H1 (cell line): Measurements from ENCODE around the gene C3orf20. TPM values are rescaled to one million over a fixed set of nuclear protein-coding genes. Genes with fewer than 3 reads are reported as not detected.

Source experiments
- CBX5 ChIP-seq: fragments of 300-800, 300-1000 bp; sonication (generic); IDR thresholded peaks from 2 replicates; pipeline ENCODE4 v1.7.1; 2016; ENCODE audit warnings: antibody characterized with exemption, low read length, low read depth
- CTCF ChIP-seq, 3 experiments: IDR thresholded peaks; 1 replicate in 2 of 3; 2 replicates in 1 of 3; pipeline versions ENCODE4 v1.5.1 to v1.6.1; 2011; ENCODE audit warnings: low read length in 3 of 3, mild to moderate bottlenecking in 3 of 3, inconsistent platforms in 2 of 3, low read depth in 1 of 3, moderate library complexity in 1 of 3; ENCODE audit not compliant: insufficient read depth in 1 of 3; ENCODE audit errors: control extremely low read depth in 1 of 3
- GTF2F1 ChIP-seq: IDR thresholded peaks from 2 replicates; pipeline ENCODE4 v1.6.1; 2012; ENCODE audit warnings: low read depth, low read length, improper control_type of control experiment, borderline replicate concordance
- KDM5A ChIP-seq: fragments of 200-600 bp; IDR thresholded peaks from 2 replicates; pipeline ENCODE4 v1.7.1; 2012; ENCODE audit warnings: mild to moderate bottlenecking, low read length, inconsistent platforms, mixed read lengths
- MAFK ChIP-seq: IDR thresholded peaks from 2 replicates; pipeline ENCODE4 v1.6.1; 2012; ENCODE audit warnings: low read depth, mild to moderate bottlenecking, improper control_type of control experiment, low read length
- MAX ChIP-seq: IDR thresholded peaks from 2 replicates; pipeline ENCODE4 v1.6.1; 2012; ENCODE audit warnings: inconsistent platforms
- PHF8 ChIP-seq: fragments of 200-600 bp; sonication (generic); conservative IDR thresholded peaks from 2 replicates; pipeline ENCODE4 v1.7.1; 2012; ENCODE audit warnings: low read depth, mild to moderate bottlenecking, inconsistent platforms, low read length, moderate library complexity
- POU5F1 ChIP-seq: IDR thresholded peaks from 2 replicates; pipeline ENCODE4 v1.6.1; 2011; ENCODE audit warnings: low read depth, mild to moderate bottlenecking, low read length, moderate library complexity
- RXRA ChIP-seq: IDR thresholded peaks from 2 replicates; pipeline ENCODE4 v1.6.1; 2011; ENCODE audit warnings: low read depth, mild to moderate bottlenecking, low read length, moderate library complexity; ENCODE audit not compliant: insufficient read depth
- SIRT6 ChIP-seq: IDR thresholded peaks from one replicate; pipeline ENCODE4 v1.7.1; 2012; ENCODE audit warnings: low read length, inconsistent platforms
- polyA plus RNA-seq, 7 experiments: library from polyadenylated mRNA; depleted of rRNA in 3 of 7; stranded (reverse) in 5 of 7; unstranded in 2 of 7; fragments of >200 nt in 5 of 7; fragments of 200-250 nt in 2 of 7; gene quantifications; 1 replicate in 5 of 7; 2 replicates in 1 of 7; 4 replicates in 1 of 7; pipeline versions ENCODE4 v1.2.1 to v1.2.3, GENCODE V29; 2011 to 2013; ENCODE audit warnings: missing spikeins in 2 of 7, mixed read lengths in 2 of 7
- total RNA-seq: library from RNA; stranded (reverse); fragmentation: NEBNext Ultra II Directional; extraction: Animal tissue kit (Norgen Biotek cat#: 25700); gene quantifications from 2 replicates; pipeline ENCODE4 v1.2.1, GENCODE V29; 2021

The C3orf20 gene
- total and polyA plus RNA-seq, 2 of the 8 experiments (the other 6 are each of a cell fraction or from before 2014, with no cell fraction given): not detected

GRCh38 chr3:14768182-14768790 is 93.3 kb downstream of the C3orf20 start (continued):
- TF ChIP-seq CTCF (IDR thresholded peaks at IDR 0.05; ENCODE audit: control extremely low read depth in 1 of 3, insufficient read depth in 1 of 3, low read depth in 1 of 3, low read length in 3 of 3): no peak
- TF ChIP-seq MAFK: no peak
- TF ChIP-seq CBX5: no peak
- no peak for TF ChIP-seq PHF8
- TF ChIP-seq GTF2F1: no peak
- TF ChIP-seq KDM5A: no peak
- no peak for TF ChIP-seq MAX
- TF ChIP-seq SIRT6: no peak
- TF ChIP-seq RXRA: no peak
- TF ChIP-seq POU5F1: no peak
